Measurements from ENCODE around the gene GLOD5.
"Not testable (repeated sequence)": the region's sequence is repeated elsewhere in the genome, so short reads cannot be mapped to it uniquely, and the experiment has no call there.

GLOD5 gene

GRCh38 chrX:48794911-48795515 lies 33.5 kb downstream of the GLOD5 start:
- no peak for DNase-seq

GRCh38 chrX:48798318-48798717 lies 36.8 kb downstream of the GLOD5 start:
- no peak for DNase-seq

- no peak for DNase-seq
Measured at GRCh38 chrX:48800574-48801279, 39.2 kb downstream of the GLOD5 start.

GRCh38 chrX:48801280-48802088 lies 39.9 kb downstream of the GLOD5 start, which contains the start of gene HDAC6:
Gene HDAC6, plus strand, starts transcription at chrX:48802067. Its CDS starts 626 bp downstream, at chrX:48802693.
- peak; percentile 75 for DNase-seq

- no peak for DNase-seq
Measured at GRCh38 chrX:48802089-48802904, 40.8 kb downstream of the GLOD5 start.

- no peak for DNase-seq
Measured at GRCh38 chrX:48802905-48803200, 41.3 kb downstream of the GLOD5 start.

GRCh38 chrX:48806081-48806480 lies 44.5 kb downstream of the GLOD5 start:
- DNase-seq, result no peak

- no peak for DNase-seq
Measured at GRCh38 chrX:48813644-48814043, 52.1 kb downstream of the GLOD5 start.

GRCh38 chrX:48814722-48815121 lies 53.2 kb downstream of the GLOD5 start:
- DNase-seq, result no peak

- DNase-seq, result no peak
Measured at GRCh38 chrX:48815266-48815665, 53.7 kb downstream of the GLOD5 start.

- DNase-seq, result no peak
Measured at GRCh38 chrX:48816014-48816810, 54.7 kb downstream of the GLOD5 start.

GRCh38 chrX:48818098-48818497 lies 56.6 kb downstream of the GLOD5 start:
- DNase-seq, result no peak

GRCh38 chrX:48818866-48819265 lies 57.3 kb downstream of the GLOD5 start:
- DNase-seq, result no peak

GRCh38 chrX:48819394-48819793 lies 57.8 kb downstream of the GLOD5 start:
- not testable (repeated sequence) for DNase-seq

GRCh38 chrX:48823053-48823452 lies 61.5 kb downstream of the GLOD5 start:
- DNase-seq, result no peak

Data from SIG-M5 (cell line).